Measurements from ENCODE around the gene CCSER2. TPM values are rescaled to one million over a fixed set of nuclear protein-coding genes. Genes with fewer than 3 reads are reported as not detected.
"Not testable (repeated sequence)": the region's sequence is repeated elsewhere in the genome, so short reads cannot be mapped to it uniquely, and the experiment has no call there.

Gene CCSER2
- polyA plus RNA-seq, 3 donors: 7.4 to 23.3 (median 14.3) TPM

- no peak for DNase-seq
- Histone ChIP-seq H3K4me1 (ENCODE audit: control insufficient read depth in 1 of 2, insufficient read depth in 2 of 2, low read length in 2 of 2) (no peaks in the 10 kb centered on the region), H3K27ac (ENCODE audit: low read depth in 1 of 2, low read length in 2 of 2) (no peak overlapping the region), H3K36me3 (replicated peaks in 1 of 2; ENCODE audit: control insufficient read depth in 1 of 2, insufficient read depth in 2 of 2, low read length in 2 of 2) (no peaks in the 10 kb centered on the region), H3K9ac (ENCODE audit: insufficient read depth, low read length, poor library complexity, severe bottlenecking) (no peak overlapping the region), H3K4me3 (replicated peaks in 1 of 3; ENCODE audit: low read depth in 2 of 3, low read length in 3 of 3) (no peak overlapping the region), H3K9me3 (replicated peaks in 1 of 2; ENCODE audit: control insufficient read depth in 1 of 2, insufficient read depth in 1 of 2, low read length in 2 of 2) (peaks cover 0 to 13% of the 10 kb centered on the region in 2 donors), H3K27me3 (ENCODE audit: control insufficient read depth in 2 of 2, insufficient read depth in 2 of 2, low read length in 2 of 2) (no peaks in the 10 kb centered on the region), H4K20me1 (ENCODE audit: insufficient read depth, low read length) (no peaks in the 10 kb centered on the region), H3K4me2 (replicated peaks; ENCODE audit: extremely low read depth, low read length, poor library complexity, severe bottlenecking) (no peak overlapping the region), H2AFZ (ENCODE audit: insufficient read depth, low read depth, low read length, poor library complexity, severe bottlenecking) (no peak overlapping the region), H3K79me2 (ENCODE audit: insufficient read depth, low read length) (no peaks in the 10 kb centered on the region)
- H3K27me3 Mint-ChIP-seq (ENCODE audit: low read depth in 3 of 3): no peaks in the 10 kb centered on the region
- H3K36me3 Mint-ChIP-seq: peaks cover 15 to 21% of the 10 kb centered on the region in 2 donors
- H3K27ac Mint-ChIP-seq: no peak overlapping the region
- H3K4me1 Mint-ChIP-seq: peaks cover 31% of the 10 kb centered on the region
- no peak for TF ChIP-seq CTCF (IDR thresholded peaks at IDR 0.05)
- peaks cover 0 to 15% (median 8%) of the 10 kb centered on the region in 7 donors for H3K9me3 Mint-ChIP-seq
- H3K4me3 Mint-ChIP-seq: no peak overlapping the region
- intact Hi-C loops (cut with micrococcal nuclease): no loop called here
Observed at GRCh38 chr10:84494849-84495180, 166.4 kb downstream of the CCSER2 start.

GRCh38 chr10:84497978-84498377, 169.6 kb downstream of the CCSER2 start:
- no peaks in the 10 kb centered on the region for H3K9me3 Mint-ChIP-seq
- Histone ChIP-seq H3K9me3 (replicated peaks in 1 of 2; ENCODE audit: control insufficient read depth in 1 of 2, insufficient read depth in 1 of 2, low read length in 2 of 2) (no peaks in the 10 kb centered on the region), H3K9ac (ENCODE audit: insufficient read depth, low read length, poor library complexity, severe bottlenecking) (no peak overlapping the region), H4K20me1 (ENCODE audit: insufficient read depth, low read length) (no peaks in the 10 kb centered on the region), H3K79me2 (ENCODE audit: insufficient read depth, low read length) (no peaks in the 10 kb centered on the region), H3K4me2 (replicated peaks; ENCODE audit: extremely low read depth, low read length, poor library complexity, severe bottlenecking) (no peak overlapping the region), H3K27me3 (ENCODE audit: control insufficient read depth in 2 of 2, insufficient read depth in 2 of 2, low read length in 2 of 2) (no peaks in the 10 kb centered on the region), H3K4me1 (ENCODE audit: control insufficient read depth in 1 of 2, insufficient read depth in 2 of 2, low read length in 2 of 2) (no peaks in the 10 kb centered on the region), H3K27ac (ENCODE audit: low read depth in 1 of 2, low read length in 2 of 2) (no peak overlapping the region), H3K36me3 (replicated peaks in 1 of 2; ENCODE audit: control insufficient read depth in 1 of 2, insufficient read depth in 2 of 2, low read length in 2 of 2) (no peaks in the 10 kb centered on the region), H3K4me3 (replicated peaks in 1 of 3; ENCODE audit: low read depth in 2 of 3, low read length in 3 of 3) (no peak overlapping the region), H2AFZ (ENCODE audit: insufficient read depth, low read depth, low read length, poor library complexity, severe bottlenecking) (no peak overlapping the region)
- peaks cover 0 to 2% of the 10 kb centered on the region in 2 donors for H3K36me3 Mint-ChIP-seq
- H3K4me3 Mint-ChIP-seq: no peak overlapping the region
- DNase-seq: no peak
- TF ChIP-seq CTCF (IDR thresholded peaks at IDR 0.05): no peak
- no peaks in the 10 kb centered on the region for H3K27me3 Mint-ChIP-seq (ENCODE audit: low read depth in 3 of 3)
- intact Hi-C loops (cut with micrococcal nuclease): no loop called here
- H3K4me1 Mint-ChIP-seq: peaks cover 26% of the 10 kb centered on the region
- WGBS (ENCODE audit: insufficient coverage): no CpG with 5 or more reads among the region's 1 CpG
- no peak overlapping the region for H3K27ac Mint-ChIP-seq

GRCh38 chr10:84499039-84499438, 170.7 kb downstream of the CCSER2 start:
- intact Hi-C loops (cut with micrococcal nuclease); H3K27me3 Mint-ChIP-seq (ENCODE audit: low read depth in 3 of 3); H3K4me3 Mint-ChIP-seq; H3K27me3 ChIP-seq (ENCODE audit: control insufficient read depth in 2 of 2, insufficient read depth in 2 of 2, low read length in 2 of 2); H3K9ac ChIP-seq (ENCODE audit: insufficient read depth, low read length, poor library complexity, severe bottlenecking); H3K9me3 Mint-ChIP-seq; H3K4me3 ChIP-seq (replicated peaks in 1 of 3; ENCODE audit: low read depth in 2 of 3, low read length in 3 of 3); H3K4me2 ChIP-seq (replicated peaks; ENCODE audit: extremely low read depth, low read length, poor library complexity, severe bottlenecking); H3K9me3 ChIP-seq (replicated peaks in 1 of 2; ENCODE audit: control insufficient read depth in 1 of 2, insufficient read depth in 1 of 2, low read length in 2 of 2); DNase-seq; H3K36me3 Mint-ChIP-seq; H3K36me3 ChIP-seq (replicated peaks in 1 of 2; ENCODE audit: control insufficient read depth in 1 of 2, insufficient read depth in 2 of 2, low read length in 2 of 2); H4K20me1 ChIP-seq (ENCODE audit: insufficient read depth, low read length); H2AFZ ChIP-seq (ENCODE audit: insufficient read depth, low read depth, low read length, poor library complexity, severe bottlenecking); H3K79me2 ChIP-seq (ENCODE audit: insufficient read depth, low read length); H3K27ac ChIP-seq (ENCODE audit: low read depth in 1 of 2, low read length in 2 of 2); H3K4me1 ChIP-seq (ENCODE audit: control insufficient read depth in 1 of 2, insufficient read depth in 2 of 2, low read length in 2 of 2); H3K27ac Mint-ChIP-seq: not testable (repeated sequence)
- peaks cover 16% of the 10 kb centered on the region for H3K4me1 Mint-ChIP-seq
- 100% methylated on average over 1 of the region's 9 CpGs for WGBS (ENCODE audit: insufficient coverage)

All from CD14-positive monocyte (primary cell).